Vagina (tissue), 2 donors: Measurements from ENCODE around the gene CCDC82. TPM values are rescaled to one million over a fixed set of nuclear protein-coding genes. Genes with fewer than 3 reads are reported as not detected.
A peak's percentile ranks its signal among the peaks of the same experiment; 100 is the strongest.

Source experiments
- DNase-seq, 2 donors: peaks; one replicate each; pipeline ENCODE4 v3.0.0-alpha.2; 2017; ENCODE audit errors: extremely low spot score in 2 of 2
- H3K27ac ChIP-seq: fragments of 200-600 bp; sonication (generic); one replicate; pipeline ENCODE4 v1.5.1; 2019
- H3K27me3 ChIP-seq: fragments of 200-600 bp; sonication (generic); one replicate; pipeline ENCODE4 v1.5.1; 2019
- H3K36me3 ChIP-seq, 2 donors: fragments of 200-600 bp; sonication (generic); one replicate each; pipeline ENCODE4 v1.5.1; 2017 to 2019
- H3K4me1 ChIP-seq: fragments of 200-600 bp; sonication (generic); one replicate; pipeline ENCODE4 v1.5.1; 2019
- H3K4me3 ChIP-seq, 2 donors: fragments of 200-600 bp; sonication (generic); 1 replicate in 1 of 2; 2 replicates in 1 of 2; pipeline ENCODE4 v1.5.1; 2016 to 2019
- H3K9me3 ChIP-seq: fragments of 200-600 bp; sonication (generic); one replicate; pipeline ENCODE4 v1.5.1; 2019
- POLR2A ChIP-seq, 2 donors: fragments of 450-650 bp; IDR thresholded peaks; one replicate each; pipeline ENCODE4 v1.6.1; 2017; ENCODE audit warnings: antibody characterized with exemption in 2 of 2, mild to moderate bottlenecking in 2 of 2, moderate library complexity in 2 of 2
- POLR2AphosphoS5 ChIP-seq, 2 donors: sonication (generic); formaldehyde crosslinking; IDR thresholded peaks; one replicate each; pipeline ENCODE4 v1.9.0; 2017; ENCODE audit warnings: antibody characterized with exemption in 2 of 2, mild to moderate bottlenecking in 2 of 2, low read depth in 1 of 2; ENCODE audit not compliant: insufficient read depth in 1 of 2
- intact Hi-C: fragments of 100-400 bp; cut with DNase I; formaldehyde crosslinking; loops from one replicate; pipeline ENCODE4 v1.15.1; 2023
- total RNA-seq: library from RNA; depleted of rRNA; stranded (reverse); fragments of >200 nt; gene quantifications from one replicate; pipeline ENCODE4 v1.2.3, GENCODE V29; 2016
- TF ChIP-seq, protein P1 (sequence below), 3 experiments: fragments of 450-650 bp in 2 of 3; fragments of 200-600 bp in 1 of 3; sonication (generic) in 1 of 3; IDR thresholded peaks; one replicate each; pipeline ENCODE4 v1.5.1; 2017 to 2019; ENCODE audit warnings: antibody characterized with exemption in 3 of 3, mild to moderate bottlenecking in 2 of 3, moderate library complexity in 2 of 3

CCDC82 gene
- total RNA-seq, 1 donor from 2014 or later = 29.5 TPM

DNA sequence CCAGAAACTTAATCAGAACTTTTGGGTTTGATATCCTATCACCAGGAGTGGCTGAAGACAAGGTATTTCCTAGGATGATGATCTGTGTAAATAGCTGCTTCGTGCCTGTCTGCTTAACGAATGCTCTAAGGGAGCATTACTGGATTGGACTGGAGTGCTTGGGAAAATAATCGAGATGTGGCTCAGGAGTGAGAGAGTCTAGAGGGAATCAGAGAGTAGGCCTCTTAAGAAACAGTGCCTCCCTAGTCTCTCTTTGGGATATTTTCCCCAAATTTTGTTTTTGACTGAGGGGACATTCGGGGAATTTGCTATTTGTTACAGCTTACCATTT, 49.2 kb downstream of the CCDC82 start:
- DNase-seq = no peak
- H3K27ac ChIP-seq = peak overlapping the region; percentile 84
- H3K4me3 ChIP-seq = peak overlapping the region; percentile 68 to 73
- H3K27me3 ChIP-seq = no peaks in the 10 kb centered on the region
- H3K36me3 ChIP-seq = no peaks in the 10 kb centered on the region
- H3K9me3 ChIP-seq = no peaks in the 10 kb centered on the region
- TF ChIP-seq POLR2A (IDR thresholded peaks at IDR 0.05) (no peak), POLR2AphosphoS5 (IDR thresholded peaks at IDR 0.05; ENCODE audit: insufficient read depth in 1 of 2, low read depth in 1 of 2) (no peak)
- TF ChIP-seq, protein P1, sequence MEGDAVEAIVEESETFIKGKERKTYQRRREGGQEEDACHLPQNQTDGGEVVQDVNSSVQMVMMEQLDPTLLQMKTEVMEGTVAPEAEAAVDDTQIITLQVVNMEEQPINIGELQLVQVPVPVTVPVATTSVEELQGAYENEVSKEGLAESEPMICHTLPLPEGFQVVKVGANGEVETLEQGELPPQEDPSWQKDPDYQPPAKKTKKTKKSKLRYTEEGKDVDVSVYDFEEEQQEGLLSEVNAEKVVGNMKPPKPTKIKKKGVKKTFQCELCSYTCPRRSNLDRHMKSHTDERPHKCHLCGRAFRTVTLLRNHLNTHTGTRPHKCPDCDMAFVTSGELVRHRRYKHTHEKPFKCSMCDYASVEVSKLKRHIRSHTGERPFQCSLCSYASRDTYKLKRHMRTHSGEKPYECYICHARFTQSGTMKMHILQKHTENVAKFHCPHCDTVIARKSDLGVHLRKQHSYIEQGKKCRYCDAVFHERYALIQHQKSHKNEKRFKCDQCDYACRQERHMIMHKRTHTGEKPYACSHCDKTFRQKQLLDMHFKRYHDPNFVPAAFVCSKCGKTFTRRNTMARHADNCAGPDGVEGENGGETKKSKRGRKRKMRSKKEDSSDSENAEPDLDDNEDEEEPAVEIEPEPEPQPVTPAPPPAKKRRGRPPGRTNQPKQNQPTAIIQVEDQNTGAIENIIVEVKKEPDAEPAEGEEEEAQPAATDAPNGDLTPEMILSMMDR (IDR thresholded peaks at IDR 0.05) = no peak
- intact Hi-C loops = loop anchor here (5.0 to 10.0 kb wide), 2 partner anchors 283 to 486 kb away; no protein-coding TSS in a partner anchor
- H3K4me1 ChIP-seq = peaks cover 63% of the 10 kb centered on the region

GRCh38 chr11:96339706-96340554, 49.8 kb downstream of the CCDC82 start:
- H3K4me3 ChIP-seq = peak overlapping the region; percentile 68 to 73
- H3K36me3 ChIP-seq = no peaks in the 10 kb centered on the region
- peaks cover 66% of the 10 kb centered on the region for H3K4me1 ChIP-seq
- H3K27ac ChIP-seq = peak overlapping the region; percentile 84
- H3K9me3 ChIP-seq = no peaks in the 10 kb centered on the region
- no peak for TF ChIP-seq POLR2A (IDR thresholded peaks at IDR 0.05)
- TF ChIP-seq, protein P1 (IDR thresholded peaks at IDR 0.05) = no peak
- TF ChIP-seq POLR2AphosphoS5 (IDR thresholded peaks at IDR 0.05; ENCODE audit: insufficient read depth in 1 of 2, low read depth in 1 of 2) = no peak
- intact Hi-C loops = loop anchor here (5.0 to 10.0 kb wide), 2 partner anchors 283 to 485 kb away; no protein-coding TSS in a partner anchor
- DNase-seq = no peak
- no peaks in the 10 kb centered on the region for H3K27me3 ChIP-seq

GRCh38 chr11:96338910-96339705, 50.6 kb downstream of the CCDC82 start:
- intact Hi-C loops = no loop called here
- H3K36me3 ChIP-seq = no peaks in the 10 kb centered on the region
- H3K4me3 ChIP-seq = peak overlapping the region; percentile 68 to 73
- DNase-seq = no peak
- no peaks in the 10 kb centered on the region for H3K9me3 ChIP-seq
- H3K27ac ChIP-seq = peak overlapping the region; percentile 84
- peaks cover 66% of the 10 kb centered on the region for H3K4me1 ChIP-seq
- TF ChIP-seq POLR2AphosphoS5 (IDR thresholded peaks at IDR 0.05; ENCODE audit: insufficient read depth in 1 of 2, low read depth in 1 of 2) (peak; percentile 20 to 27), POLR2A (IDR thresholded peaks at IDR 0.05) (no peak)
- TF ChIP-seq, protein P1 (IDR thresholded peaks at IDR 0.05) = no peak
- H3K27me3 ChIP-seq = no peaks in the 10 kb centered on the region

GRCh38 chr11:96337541-96338431, 51.9 kb downstream of the CCDC82 start:
- H3K36me3 ChIP-seq = no peaks in the 10 kb centered on the region
- intact Hi-C loops = no loop called here
- H3K4me3 ChIP-seq = peak overlapping the region; percentile 17 to 68
- H3K4me1 ChIP-seq = peaks cover 79% of the 10 kb centered on the region
- H3K27ac ChIP-seq = peak overlapping the region; percentile 84
- DNase-seq = no peak
- TF ChIP-seq POLR2A (IDR thresholded peaks at IDR 0.05) (no peak), POLR2AphosphoS5 (IDR thresholded peaks at IDR 0.05; ENCODE audit: insufficient read depth in 1 of 2, low read depth in 1 of 2) (no peak)
- TF ChIP-seq, protein P1 (IDR thresholded peaks at IDR 0.05) = no peak
- H3K27me3 ChIP-seq = no peaks in the 10 kb centered on the region
- H3K9me3 ChIP-seq = no peaks in the 10 kb centered on the region
